GM18873 (cell line): ENCODE measurements around the gene TACC2.

Source experiments
- ATAC-seq: cut with Tn5 transposase; IDR thresholded peaks from one replicate; pipeline ENCODE4 v1.9.1; 2021; ENCODE audit warnings: mild to moderate bottlenecking, moderate library complexity, moderate number of reproducible peaks; ENCODE audit not compliant: unreplicated experiment, low FRiP score

Gene TACC2

GRCh38 chr10:122239578-122240257 lies 250.8 kb downstream of the TACC2 start:
- no peak for ATAC-seq

- ATAC-seq: no peak
Measured at GRCh38 chr10:122240401-122240800, 251.4 kb downstream of the TACC2 start.

- no peak for ATAC-seq
Measured at GRCh38 chr10:122241836-122242235, 252.9 kb downstream of the TACC2 start.

GRCh38 chr10:122243550-122243949 lies 254.6 kb downstream of the TACC2 start:
- ATAC-seq: no peak

- ATAC-seq: no peak
Measured at GRCh38 chr10:122244001-122244975, 255.3 kb downstream of the TACC2 start.

GRCh38 chr10:122245136-122245535 lies 256.2 kb downstream of the TACC2 start:
- ATAC-seq: no peak

GRCh38 chr10:122245897-122246296 lies 256.9 kb downstream of the TACC2 start:
- no peak for ATAC-seq

GRCh38 chr10:122246830-122247520 lies 258.0 kb downstream of the TACC2 start:
- ATAC-seq: no peak

- no peak for ATAC-seq
Measured at GRCh38 chr10:122248356-122249302, 259.7 kb downstream of the TACC2 start.

- no peak for ATAC-seq
Measured at GRCh38 chr10:122249303-122249850, 260.4 kb downstream of the TACC2 start.

- ATAC-seq: no peak
Measured at GRCh38 chr10:122249991-122250750, 261.2 kb downstream of the TACC2 start.

GRCh38 chr10:122251459-122252255 lies 262.7 kb downstream of the TACC2 start:
- no peak for ATAC-seq

- no peak for ATAC-seq
Measured at GRCh38 chr10:122252805-122253204, 263.8 kb downstream of the TACC2 start.

GRCh38 chr10:122253605-122254004 lies 264.6 kb downstream of the TACC2 start:
- no peak for ATAC-seq

- ATAC-seq: no peak
Measured at GRCh38 chr10:122254831-122255230, 265.9 kb downstream of the TACC2 start.

GRCh38 chr10:122255509-122256301 lies 266.7 kb downstream of the TACC2 start:
- ATAC-seq: no peak

GRCh38 chr10:122257041-122257440 lies 268.1 kb downstream of the TACC2 start:
- ATAC-seq: no peak
